Stimulated activated CD4-positive, alpha-beta T cell treated with anti-CD3 and anti-CD28 coated beads, Interleukin-12 subunit alpha, Interleukin-12 subunit beta, amount 100 ng/mL, for 24 hours (primary cell): Measurements from ENCODE around the gene PDGFC.

Source experiments
- DNase-seq, 2 experiments: peaks; one replicate each; pipeline ENCODE4 v3.0.0-alpha.2; 2020; ENCODE audit warnings: low read depth in 2 of 2

Gene PDGFC

GRCh38 chr4:156746111-156746510 is 225.5 kb downstream of the PDGFC start:
- no peak for DNase-seq

GRCh38 chr4:156738766-156739165 is 232.8 kb downstream of the PDGFC start:
- no peak for DNase-seq

- no peak for DNase-seq
These were observed 236.4 kb downstream of the PDGFC start for GRCh38 chr4:156734965-156735895.

GRCh38 chr4:156733582-156733981 is 238.0 kb downstream of the PDGFC start:
- no peak for DNase-seq

- no peak for DNase-seq
These were observed 239.0 kb downstream of the PDGFC start for GRCh38 chr4:156732634-156733033.

GRCh38 chr4:156729416-156729815 is 242.2 kb downstream of the PDGFC start:
- DNase-seq: no peak

- DNase-seq: no peak
These were observed 246.3 kb downstream of the PDGFC start for GRCh38 chr4:156725257-156725656.

GRCh38 chr4:156723951-156724668 is 247.5 kb downstream of the PDGFC start:
- DNase-seq: no peak

GRCh38 chr4:156718226-156718625 is 253.4 kb downstream of the PDGFC start:
- no peak for DNase-seq

- DNase-seq: no peak
These were observed 260.4 kb downstream of the PDGFC start for GRCh38 chr4:156711193-156711590.
